Measurements from ENCODE around the gene KDM7A.

The KDM7A gene

GRCh38 chr7:140084972-140085371 lies 91.8 kb downstream of the KDM7A start:
- no peak for DNase-seq (ENCODE audit: low spot score)

GRCh38 chr7:140084142-140084655 lies 92.6 kb downstream of the KDM7A start:
- no peak for DNase-seq (ENCODE audit: low spot score)

GRCh38 chr7:140082770-140083169 lies 94.0 kb downstream of the KDM7A start:
- no peak for DNase-seq (ENCODE audit: low spot score)

- DNase-seq (ENCODE audit: low spot score) = no peak
Measured at GRCh38 chr7:140081774-140082425, 94.9 kb downstream of the KDM7A start.

- DNase-seq (ENCODE audit: low spot score) = no peak
Measured at GRCh38 chr7:140080919-140081318, 95.9 kb downstream of the KDM7A start.

- DNase-seq (ENCODE audit: low spot score) = peak; percentile 47
Measured at GRCh38 chr7:140079121-140079536, 97.7 kb downstream of the KDM7A start.

- no peak for DNase-seq (ENCODE audit: low spot score)
Measured at GRCh38 chr7:140078392-140078791, 98.4 kb downstream of the KDM7A start.

GRCh38 chr7:140074780-140075179 lies 102.0 kb downstream of the KDM7A start:
- no peak for DNase-seq (ENCODE audit: low spot score)

- DNase-seq (ENCODE audit: low spot score) = no peak
Measured at GRCh38 chr7:140070546-140070945, 106.2 kb downstream of the KDM7A start.

GRCh38 chr7:140069298-140069949 lies 107.4 kb downstream of the KDM7A start:
- no peak for DNase-seq (ENCODE audit: low spot score)

GRCh38 chr7:140068033-140068432 lies 108.8 kb downstream of the KDM7A start:
- no peak for DNase-seq (ENCODE audit: low spot score)

GRCh38 chr7:140067052-140067451 lies 109.7 kb downstream of the KDM7A start:
- DNase-seq (ENCODE audit: low spot score) = no peak

- peak; percentile 89 for DNase-seq (ENCODE audit: low spot score)
Measured at GRCh38 chr7:140062528-140063299, 114.1 kb downstream of the KDM7A start, which contains the start of gene PARP12. TSS of gene PARP12 (minus strand) at chr7:140062951. CDS start at chr7:140062847, 104 bp downstream.

GRCh38 chr7:140062118-140062527 lies 114.7 kb downstream of the KDM7A start:
- peak; percentile 48 for DNase-seq (ENCODE audit: low spot score)

- DNase-seq (ENCODE audit: low spot score) = peak; percentile 26
Measured at GRCh38 chr7:140061607-140061930, 115.2 kb downstream of the KDM7A start.

GRCh38 chr7:140060788-140061606 lies 115.8 kb downstream of the KDM7A start:
- DNase-seq (ENCODE audit: low spot score) = peak; percentile 79

- DNase-seq (ENCODE audit: low spot score) = peak; percentile 50
Measured at GRCh38 chr7:140060243-140060630, 116.5 kb downstream of the KDM7A start.

GRCh38 chr7:140059273-140060242 lies 117.2 kb downstream of the KDM7A start:
- DNase-seq (ENCODE audit: low spot score) = peak; percentile 91

GRCh38 chr7:140058517-140058916 lies 118.3 kb downstream of the KDM7A start:
- DNase-seq (ENCODE audit: low spot score) = no peak

GRCh38 chr7:140057143-140057535 lies 119.6 kb downstream of the KDM7A start:
- no peak for DNase-seq (ENCODE audit: low spot score)
